A673 (cell line): ENCODE data around the gene MARK3. TPM values are rescaled to one million over a fixed set of nuclear protein-coding genes. Genes with fewer than 3 reads are reported as not detected.

Source experiments
- BruUV-seq: library from RNA; stranded (reverse); fragments of 400-500 nt; replicated peaks from 2 replicates; lab custom pipeline; 2021; lab: Mats Ljungman, UMichigan
- CTCF ChIA-PET: fragments of 300-600 bp; sonication (Branson Sonifier 250); formaldehyde crosslinking; loops from one replicate; lab custom pipeline; 2022; ENCODE audit warnings: antibody characterized with exemption; lab: Charles Lee
- POLR2A ChIA-PET: fragments of 300-600 bp; sonication (Branson Sonifier 250); formaldehyde crosslinking; loops from one replicate; lab custom pipeline; 2022; ENCODE audit warnings: antibody characterized with exemption; ENCODE audit not compliant: low non-redundant PET; lab: Charles Lee
- DNase-seq: peaks from one replicate; pipeline ENCODE4 v3.0.0-alpha.2; 2015; ENCODE audit warnings: low spot score
- H3K27ac ChIP-seq: fragments of 200-600 bp; sonication (generic); 2 replicates; pipeline ENCODE4 v1.5.1; 2016; ENCODE audit warnings: mixed run types, low read depth, mild to moderate bottlenecking, mixed read lengths, antibody characterized with exemption, low read length; ENCODE audit not compliant: poor library complexity, severe bottlenecking
- H3K27me3 ChIP-seq: fragments of 200-600 bp; sonication (generic); replicated peaks from 2 replicates; pipeline ENCODE4 v1.6.1; 2017; ENCODE audit warnings: mixed run types, low read depth, mild to moderate bottlenecking, mixed read lengths, antibody characterized with exemption, low read length; ENCODE audit not compliant: insufficient read depth, poor library complexity
- H3K36me3 ChIP-seq: fragments of 200-600 bp; sonication (generic); 2 replicates; pipeline ENCODE4 v1.6.1; 2016; ENCODE audit warnings: mixed run types, mild to moderate bottlenecking, mixed read lengths, antibody characterized with exemption, low read length; ENCODE audit not compliant: insufficient read depth, poor library complexity, severe bottlenecking
- H3K4me1 ChIP-seq: fragments of 200-600 bp; sonication (generic); 2 replicates; pipeline ENCODE4 v1.6.1; 2017; ENCODE audit warnings: mixed run types, mild to moderate bottlenecking, mixed read lengths, antibody characterized with exemption, low read length; ENCODE audit not compliant: insufficient read depth, poor library complexity, severe bottlenecking
- H3K4me3 ChIP-seq: fragments of 200-600 bp; sonication (generic); 2 replicates; pipeline ENCODE4 v1.5.1; 2016; ENCODE audit warnings: low read depth, mixed run types, mild to moderate bottlenecking, mixed read lengths, low read length; ENCODE audit not compliant: poor library complexity, severe bottlenecking
- H3K9me3 ChIP-seq: fragments of 200-600 bp; sonication (generic); 2 replicates; pipeline ENCODE4 v1.6.1; 2016; ENCODE audit warnings: mixed run types, low read depth, mild to moderate bottlenecking, mixed read lengths, antibody characterized with exemption, low read length; ENCODE audit not compliant: poor library complexity, severe bottlenecking
- EZH2 ChIP-seq: fragments of 200-600 bp; sonication (generic); IDR thresholded peaks from 2 replicates; pipeline ENCODE4 v1.6.1; 2017; ENCODE audit warnings: borderline replicate concordance, low read depth, mild to moderate bottlenecking, mixed read lengths, antibody characterized with exemption, low read length; ENCODE audit not compliant: poor library complexity, severe bottlenecking
- intact Hi-C: fragments of 100-400 bp; cut with micrococcal nuclease; formaldehyde crosslinking; loops from one replicate; pipeline ENCODE4 v1.10.0; 2022; ENCODE audit not compliant: unreplicated experiment
- total RNA-seq: library from RNA; stranded (reverse); gene quantifications from 2 replicates; pipeline ENCODE4 v1.2.3, GENCODE V29; 2021
- TF ChIP-seq, protein P1 (sequence below): fragments of 300-800, 200-600 bp; sonication (generic); conservative IDR thresholded peaks from 2 replicates; pipeline ENCODE4 v1.5.1; 2017; ENCODE audit warnings: low read depth, mild to moderate bottlenecking, antibody characterized with exemption, low read length, moderate library complexity, mixed read lengths

MARK3 gene
- total RNA-seq, 1 experiment from 2014 or later = 94.4 TPM

DNA sequence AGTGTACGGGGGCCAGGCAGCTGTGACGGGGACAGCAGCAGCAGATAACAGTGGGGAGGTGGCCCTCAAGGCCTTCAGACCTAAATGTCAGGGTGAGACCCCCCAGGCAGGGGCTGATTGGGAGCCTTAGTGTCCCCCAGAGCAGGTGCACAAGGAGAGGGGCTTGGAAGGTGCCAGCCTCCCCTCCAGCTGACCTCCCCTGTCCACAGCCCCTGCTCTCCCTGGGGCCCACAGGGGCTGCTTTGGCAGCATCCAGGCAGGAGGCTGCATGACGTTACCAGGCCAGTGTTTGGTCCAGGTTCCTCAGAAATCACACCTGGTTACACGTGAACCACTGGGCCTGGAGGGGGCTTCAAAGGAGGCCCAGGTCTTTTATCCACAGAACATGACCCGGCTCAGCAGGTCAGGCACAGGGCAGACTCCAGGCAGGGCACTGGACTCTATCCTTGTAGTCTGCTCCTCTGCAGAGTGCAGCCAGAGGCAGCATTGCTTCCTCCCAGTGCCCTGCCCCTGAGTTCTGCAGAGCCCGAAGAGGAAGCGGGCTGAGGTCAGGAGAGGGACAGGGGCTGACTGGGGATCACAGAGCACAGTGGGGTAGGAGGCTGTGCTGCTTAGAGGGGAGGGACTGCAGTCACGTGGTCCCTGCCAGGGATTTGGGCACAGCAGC, 141.2 kb downstream of the MARK3 start:
- TF ChIP-seq, protein P1, sequence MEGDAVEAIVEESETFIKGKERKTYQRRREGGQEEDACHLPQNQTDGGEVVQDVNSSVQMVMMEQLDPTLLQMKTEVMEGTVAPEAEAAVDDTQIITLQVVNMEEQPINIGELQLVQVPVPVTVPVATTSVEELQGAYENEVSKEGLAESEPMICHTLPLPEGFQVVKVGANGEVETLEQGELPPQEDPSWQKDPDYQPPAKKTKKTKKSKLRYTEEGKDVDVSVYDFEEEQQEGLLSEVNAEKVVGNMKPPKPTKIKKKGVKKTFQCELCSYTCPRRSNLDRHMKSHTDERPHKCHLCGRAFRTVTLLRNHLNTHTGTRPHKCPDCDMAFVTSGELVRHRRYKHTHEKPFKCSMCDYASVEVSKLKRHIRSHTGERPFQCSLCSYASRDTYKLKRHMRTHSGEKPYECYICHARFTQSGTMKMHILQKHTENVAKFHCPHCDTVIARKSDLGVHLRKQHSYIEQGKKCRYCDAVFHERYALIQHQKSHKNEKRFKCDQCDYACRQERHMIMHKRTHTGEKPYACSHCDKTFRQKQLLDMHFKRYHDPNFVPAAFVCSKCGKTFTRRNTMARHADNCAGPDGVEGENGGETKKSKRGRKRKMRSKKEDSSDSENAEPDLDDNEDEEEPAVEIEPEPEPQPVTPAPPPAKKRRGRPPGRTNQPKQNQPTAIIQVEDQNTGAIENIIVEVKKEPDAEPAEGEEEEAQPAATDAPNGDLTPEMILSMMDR = no peak
- TF ChIP-seq EZH2 = no peak
- no peak for DNase-seq
- POLR2A ChIA-PET = no interaction called here
- H3K27ac ChIP-seq = no peak overlapping the region
- H3K4me3 ChIP-seq = no peak overlapping the region
- no peaks in the 10 kb centered on the region for H3K27me3 ChIP-seq
- no TSS peak for BruUV-seq
- intact Hi-C loops = no loop called here
- H3K36me3 ChIP-seq = no peaks in the 10 kb centered on the region
- H3K4me1 ChIP-seq = peaks cover 23% of the 10 kb centered on the region
- H3K9me3 ChIP-seq = no peaks in the 10 kb centered on the region
- CTCF ChIA-PET = no interaction called here

DNA sequence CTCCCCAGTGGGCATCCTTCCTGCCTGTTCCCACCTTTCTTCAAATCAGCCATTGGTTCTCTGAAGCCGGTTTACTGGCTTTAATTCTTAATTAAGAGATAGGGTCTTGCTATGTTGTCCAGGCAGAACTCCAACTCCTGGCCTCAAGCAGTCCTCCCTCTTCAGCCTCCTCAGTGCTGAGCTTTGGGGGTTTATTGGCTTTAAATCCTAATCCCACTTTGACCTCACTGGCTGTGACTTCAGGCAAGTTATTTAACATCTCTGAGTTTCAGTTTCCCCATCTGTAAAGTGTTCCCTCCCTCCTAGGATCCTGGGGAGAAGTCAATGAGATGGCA, 141.7 kb downstream of the MARK3 start:
- Histone ChIP-seq H3K9me3 (no peaks in the 10 kb centered on the region), H3K27ac (no peak overlapping the region), H3K36me3 (no peaks in the 10 kb centered on the region), H3K4me3 (no peak overlapping the region), H3K4me1 (peaks cover 23% of the 10 kb centered on the region), H3K27me3 (no peaks in the 10 kb centered on the region)
- no TSS peak for BruUV-seq
- ChIA-PET CTCF (no interaction called here), POLR2A (no interaction called here)
- TF ChIP-seq, protein P1 = no peak
- no peak for TF ChIP-seq EZH2
- no peak for DNase-seq
- intact Hi-C loops = no loop called here

DNA sequence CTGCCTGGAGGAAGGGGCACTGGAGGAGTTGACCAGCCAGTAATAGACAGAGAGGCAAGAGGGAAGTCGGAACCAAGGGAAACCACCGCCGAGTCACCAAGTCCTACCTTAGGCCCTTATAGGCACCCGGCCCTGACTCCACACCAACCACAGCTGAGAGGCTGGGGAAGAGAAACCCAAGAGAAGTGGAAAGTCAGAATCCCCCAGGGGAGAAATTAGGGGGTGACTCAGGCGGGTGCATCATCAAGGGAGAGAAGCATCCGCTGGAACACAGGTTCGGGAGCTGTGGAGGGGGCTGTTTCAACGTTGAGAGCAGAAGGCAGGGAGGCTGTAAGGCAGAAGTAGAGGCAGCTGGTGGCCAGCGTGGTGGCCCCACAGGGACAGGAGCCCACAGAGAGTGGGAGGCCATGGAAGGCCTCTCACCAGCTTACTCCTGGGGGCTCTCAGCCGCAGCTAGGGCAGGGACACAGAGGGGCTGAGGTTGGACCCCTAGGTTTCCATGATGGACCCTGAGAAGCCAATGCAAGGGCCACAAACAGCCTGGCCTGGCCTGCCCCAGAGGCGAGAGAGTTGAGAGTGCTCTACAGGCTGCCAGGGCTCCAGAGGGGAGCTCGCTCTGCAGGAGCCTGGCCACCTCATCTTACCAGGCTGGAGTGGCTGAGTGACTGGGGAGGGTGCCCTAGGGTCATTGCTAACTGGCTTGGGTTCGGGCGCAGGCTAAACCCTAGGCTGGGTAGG, 142.4 kb downstream of the MARK3 start:
- peaks cover 23% of the 10 kb centered on the region for H3K4me1 ChIP-seq
- ChIA-PET CTCF (no interaction called here), POLR2A (no interaction called here)
- peak overlapping the region; percentile 82 for H3K27ac ChIP-seq
- intact Hi-C loops = no loop called here
- H3K4me3 ChIP-seq = no peak overlapping the region
- no TSS peak for BruUV-seq
- H3K36me3 ChIP-seq = no peaks in the 10 kb centered on the region
- peak; percentile 52 for DNase-seq
- no peaks in the 10 kb centered on the region for H3K9me3 ChIP-seq
- TF ChIP-seq EZH2 = no peak
- TF ChIP-seq, protein P1 = no peak
- H3K27me3 ChIP-seq = no peaks in the 10 kb centered on the region
